ENCODE results near the gene FDPS.

The FDPS gene

DNA sequence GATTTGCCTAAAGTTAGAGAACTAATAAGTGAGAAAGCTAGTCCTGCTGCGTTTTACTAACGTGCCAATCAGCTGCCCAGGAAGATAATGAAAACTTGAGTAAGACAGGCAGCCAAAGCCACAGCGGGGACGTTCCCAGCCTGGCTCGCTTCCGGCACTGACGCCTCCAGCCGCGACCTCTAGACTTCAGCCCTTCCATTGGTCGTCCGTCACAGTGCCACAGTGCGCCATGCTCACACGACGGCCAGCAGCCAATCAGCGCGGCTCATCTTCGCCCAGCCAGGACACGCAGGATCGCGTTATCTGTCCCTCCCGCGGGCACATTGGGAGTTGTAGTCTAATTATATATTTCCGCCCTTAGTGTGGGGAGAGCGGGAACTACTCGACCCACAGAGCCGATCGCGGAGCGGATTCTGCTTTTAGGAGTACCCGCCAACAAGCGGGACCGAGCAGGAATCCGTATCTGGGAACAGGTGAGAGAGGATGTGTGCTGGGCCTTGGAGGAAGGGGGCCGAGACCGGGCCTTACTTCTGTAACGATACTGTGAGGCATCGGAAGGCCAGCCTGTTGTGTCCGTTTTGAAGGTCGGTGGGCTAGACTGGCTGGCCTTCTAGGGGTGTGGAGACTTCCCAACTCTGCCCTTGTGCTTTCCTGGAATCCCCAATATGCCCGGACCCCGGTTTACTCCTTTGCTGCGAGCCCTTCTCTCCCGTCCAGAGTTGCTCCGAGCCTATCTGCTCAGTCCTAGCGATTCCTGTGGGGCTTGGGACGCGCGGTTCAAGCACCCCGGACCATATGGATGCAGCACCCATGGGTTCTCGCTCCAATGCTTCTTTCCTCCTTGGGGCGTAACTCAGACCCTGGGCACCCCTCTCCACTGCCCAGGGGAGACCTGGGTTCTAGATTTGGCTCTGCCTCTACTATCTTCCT, at the start of gene FDPS:
FDPS (plus strand) TSS at position 374 of the 930 bp plus-strand sequence. CDS start 924 bp downstream, outside the sequence.
- H3K4me3 ChIP-seq (replicated peaks in 1 of 2; ENCODE audit: low read depth in 2 of 2, low read length in 2 of 2), result peak within 1 kb of the TSS; percentile 74 to 88
- TF ChIP-seq, protein P1, sequence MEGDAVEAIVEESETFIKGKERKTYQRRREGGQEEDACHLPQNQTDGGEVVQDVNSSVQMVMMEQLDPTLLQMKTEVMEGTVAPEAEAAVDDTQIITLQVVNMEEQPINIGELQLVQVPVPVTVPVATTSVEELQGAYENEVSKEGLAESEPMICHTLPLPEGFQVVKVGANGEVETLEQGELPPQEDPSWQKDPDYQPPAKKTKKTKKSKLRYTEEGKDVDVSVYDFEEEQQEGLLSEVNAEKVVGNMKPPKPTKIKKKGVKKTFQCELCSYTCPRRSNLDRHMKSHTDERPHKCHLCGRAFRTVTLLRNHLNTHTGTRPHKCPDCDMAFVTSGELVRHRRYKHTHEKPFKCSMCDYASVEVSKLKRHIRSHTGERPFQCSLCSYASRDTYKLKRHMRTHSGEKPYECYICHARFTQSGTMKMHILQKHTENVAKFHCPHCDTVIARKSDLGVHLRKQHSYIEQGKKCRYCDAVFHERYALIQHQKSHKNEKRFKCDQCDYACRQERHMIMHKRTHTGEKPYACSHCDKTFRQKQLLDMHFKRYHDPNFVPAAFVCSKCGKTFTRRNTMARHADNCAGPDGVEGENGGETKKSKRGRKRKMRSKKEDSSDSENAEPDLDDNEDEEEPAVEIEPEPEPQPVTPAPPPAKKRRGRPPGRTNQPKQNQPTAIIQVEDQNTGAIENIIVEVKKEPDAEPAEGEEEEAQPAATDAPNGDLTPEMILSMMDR (IDR thresholded peaks at IDR 0.05; ENCODE audit: low read depth, low read length), result no peak
- peak; percentile 99 for DNase-seq (ENCODE audit: low read depth in 2 of 2)

DNA sequence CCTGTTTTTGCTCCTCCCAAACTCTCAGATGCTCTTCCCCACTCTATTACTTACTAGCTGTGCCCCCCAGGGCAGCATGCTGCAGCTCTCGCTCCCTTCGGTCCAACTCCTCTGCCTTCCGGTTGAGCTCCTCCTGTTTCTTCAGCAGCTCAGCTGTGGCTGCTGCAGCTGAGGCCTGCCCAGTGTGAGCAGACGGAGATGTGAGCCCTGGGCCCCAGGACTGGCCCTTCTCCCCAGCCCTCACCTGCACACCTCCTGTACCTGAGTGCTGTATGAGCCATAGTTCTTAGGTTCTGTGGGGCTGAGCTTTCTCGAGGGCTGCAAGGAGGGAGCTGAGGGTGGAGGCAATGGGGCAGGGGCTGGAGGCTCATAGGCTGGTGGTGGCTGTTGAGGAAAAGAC, 48.4 kb upstream of the FDPS start:
- H3K4me3 ChIP-seq (replicated peaks in 1 of 2; ENCODE audit: low read depth in 2 of 2, low read length in 2 of 2), result no peak overlapping the region
- no peak for DNase-seq (ENCODE audit: low read depth in 2 of 2)
- TF ChIP-seq, protein P1 (IDR thresholded peaks at IDR 0.05; ENCODE audit: low read depth, low read length), result no peak

DNA sequence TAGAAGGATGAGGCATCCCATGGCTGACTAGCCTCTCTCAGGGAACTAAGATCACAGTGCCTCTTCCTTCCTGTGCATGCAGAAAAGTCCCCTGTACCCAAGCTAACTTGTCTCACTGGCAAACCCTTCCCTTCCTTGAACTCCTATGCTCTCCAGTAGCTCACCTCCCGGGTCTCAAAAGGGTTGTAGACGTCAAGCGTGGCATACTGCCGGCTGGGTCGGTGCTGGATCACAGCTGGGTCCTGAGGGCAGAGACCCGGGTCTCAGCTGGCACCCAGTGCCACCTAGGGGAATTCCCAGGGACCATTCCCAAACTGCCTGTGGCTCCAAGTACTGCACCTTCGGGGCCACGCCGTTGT, 47.2 kb upstream of the FDPS start:
- TF ChIP-seq, protein P1 (IDR thresholded peaks at IDR 0.05; ENCODE audit: low read depth, low read length), result no peak
- H3K4me3 ChIP-seq (replicated peaks in 1 of 2; ENCODE audit: low read depth in 2 of 2, low read length in 2 of 2), result peak overlapping the region; percentile 71 to 97
- no peak for DNase-seq (ENCODE audit: low read depth in 2 of 2)

DNA sequence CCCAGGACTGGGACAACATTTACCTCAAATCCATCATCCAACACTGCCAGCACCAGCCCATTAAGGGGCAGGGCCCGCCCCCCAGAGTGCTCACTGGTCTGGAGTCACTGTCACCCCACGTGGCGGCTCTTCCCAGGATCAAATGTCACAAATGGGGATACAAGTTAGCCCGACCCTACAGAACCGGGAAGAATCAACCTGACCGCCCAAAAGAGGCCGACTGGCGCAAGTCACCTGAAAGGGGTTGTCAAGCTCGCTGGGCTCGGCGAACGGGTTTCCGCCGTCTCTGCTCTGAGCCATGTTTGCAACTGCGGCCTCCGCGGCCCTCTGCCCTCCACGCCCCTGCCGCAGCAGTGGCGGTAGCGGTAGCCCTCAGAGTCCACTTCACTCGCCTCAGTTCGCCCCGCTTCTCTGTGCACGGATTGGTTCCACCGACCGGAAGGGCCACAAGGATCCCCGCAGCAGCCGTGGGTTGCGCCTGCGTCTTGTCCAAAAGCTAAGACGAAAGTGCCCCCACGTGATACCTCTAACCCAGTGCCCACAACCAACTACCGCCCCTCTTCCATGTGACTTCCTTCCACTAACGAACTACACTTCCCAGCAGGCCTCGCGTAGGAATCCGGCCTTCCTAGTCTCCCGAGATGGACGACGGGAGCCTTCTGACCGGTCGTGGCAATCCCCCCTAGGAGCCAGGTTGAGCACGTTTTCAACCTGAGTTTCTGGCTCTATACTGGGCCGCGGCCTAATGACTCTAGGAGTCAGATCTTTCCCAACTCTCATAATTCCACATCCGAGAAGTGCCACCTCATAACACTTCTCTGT, 46.6 kb upstream of the FDPS start, which contains the start of gene SCAMP3:
SCAMP3 (minus strand) TSS at position 509 of the 822 bp plus-strand sequence; CDS start at position 300, 209 bp downstream.
- TF ChIP-seq, protein P1 (IDR thresholded peaks at IDR 0.05; ENCODE audit: low read depth, low read length), result no peak
- H3K4me3 ChIP-seq (replicated peaks in 1 of 2; ENCODE audit: low read depth in 2 of 2, low read length in 2 of 2), result peak within 1 kb of the TSS; percentile 71 to 97
- DNase-seq (ENCODE audit: low read depth in 2 of 2), result peak; percentile 99

DNA sequence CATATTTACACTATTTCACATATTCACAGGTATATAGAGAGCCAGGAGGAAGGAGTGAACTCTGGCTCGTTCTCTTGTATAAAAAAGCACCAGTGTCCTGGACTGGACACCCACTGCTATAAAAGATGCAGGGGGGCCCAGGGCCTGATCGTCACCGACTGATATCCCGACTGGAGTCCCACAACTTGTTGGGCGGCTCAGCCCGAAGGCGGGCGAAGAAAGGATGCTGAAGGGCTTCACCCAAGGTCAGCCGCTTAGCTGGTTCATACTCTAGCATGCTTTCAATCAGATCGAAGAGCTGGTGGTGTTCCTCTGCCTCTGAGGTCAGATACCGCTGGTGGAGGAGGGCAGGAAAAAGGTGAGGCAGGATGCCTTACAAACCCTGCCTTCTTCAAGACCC, 45.6 kb upstream of the FDPS start:
- DNase-seq (ENCODE audit: low read depth in 2 of 2), result no peak
- TF ChIP-seq, protein P1 (IDR thresholded peaks at IDR 0.05; ENCODE audit: low read depth, low read length), result no peak
- H3K4me3 ChIP-seq (replicated peaks in 1 of 2; ENCODE audit: low read depth in 2 of 2, low read length in 2 of 2), result no peak overlapping the region

DNA sequence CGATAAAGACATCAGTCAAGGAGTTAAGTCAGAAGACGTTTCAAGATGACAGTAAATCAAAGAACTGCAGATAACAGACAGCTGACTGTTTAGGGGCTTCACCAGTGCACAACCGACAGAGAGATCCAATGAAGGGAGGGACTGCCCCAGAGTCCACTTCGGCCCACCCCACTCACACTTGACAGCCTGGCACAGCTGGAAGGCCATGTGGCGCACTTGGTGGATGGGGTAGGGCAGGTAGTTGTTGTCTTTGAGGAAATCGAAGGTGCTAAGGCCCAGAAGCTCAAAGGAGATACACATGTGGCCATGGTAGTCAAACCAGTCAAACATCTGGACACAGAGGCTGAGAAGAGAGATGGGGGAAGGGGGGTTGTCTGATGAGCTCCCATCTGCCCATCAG, 42.1 kb upstream of the FDPS start:
- TF ChIP-seq, protein P1 (IDR thresholded peaks at IDR 0.05; ENCODE audit: low read depth, low read length), result no peak
- no peak for DNase-seq (ENCODE audit: low read depth in 2 of 2)
- no peak overlapping the region for H3K4me3 ChIP-seq (replicated peaks in 1 of 2; ENCODE audit: low read depth in 2 of 2, low read length in 2 of 2)
